Head of caudate nucleus (tissue), 42 donors: ENCODE results near the gene KCNK2.
A peak's percentile ranks its signal among the peaks of the same experiment; 100 is the strongest.

Source experiments
- DNase-seq, 42 donors: peaks; one replicate each; pipeline versions ENCODE4 v3.0.0 to v3.0.0-alpha.2; 2020 to 2021; ENCODE audit warnings: mixed read lengths in 7 of 42
- intact Hi-C: fragments of 100-400 bp; cut with DNase I; formaldehyde crosslinking; loops from one replicate; pipeline ENCODE4 v1.15.0; 2022

The KCNK2 gene

GRCh38 chr1:215082532-215083382, at the start of gene KCNK2:
TSS of gene KCNK2 (plus strand) at chr1:215082737. CDS start at chr1:215083386, 649 bp downstream.
- intact Hi-C loops: no loop called here
- DNase-seq: peak in 40 of 42 donors; percentile 19 to 77 (median 57)

GRCh38 chr1:215032911-215033526, 49.5 kb upstream of the KCNK2 start:
- no peak for DNase-seq
- intact Hi-C loops: no loop called here

- DNase-seq: no peak
- intact Hi-C loops: no loop called here
These were observed 42.3 kb upstream of the KCNK2 start for GRCh38 chr1:215040190-215040589.

- intact Hi-C loops: no loop called here
- no peak for DNase-seq
These were observed 39.1 kb upstream of the KCNK2 start for GRCh38 chr1:215043401-215043800.

- intact Hi-C loops: no loop called here
- no peak for DNase-seq
These were observed 38.4 kb upstream of the KCNK2 start for GRCh38 chr1:215044151-215044550.

GRCh38 chr1:215045698-215046308, 36.7 kb upstream of the KCNK2 start:
- intact Hi-C loops: no loop called here
- no peak for DNase-seq

GRCh38 chr1:215052256-215053015, 30.1 kb upstream of the KCNK2 start:
- no peak for DNase-seq
- intact Hi-C loops: no loop called here

GRCh38 chr1:215054266-215054665, 28.3 kb upstream of the KCNK2 start:
- intact Hi-C loops: no loop called here
- DNase-seq: no peak

GRCh38 chr1:215055281-215055935, 27.1 kb upstream of the KCNK2 start:
- no peak for DNase-seq
- intact Hi-C loops: no loop called here

GRCh38 chr1:215056584-215056983, 26.0 kb upstream of the KCNK2 start:
- DNase-seq: no peak
- intact Hi-C loops: no loop called here

GRCh38 chr1:215059947-215060346, 22.6 kb upstream of the KCNK2 start:
- no peak for DNase-seq
- intact Hi-C loops: no loop called here

- intact Hi-C loops: no loop called here
These were observed 18.2 kb upstream of the KCNK2 start for GRCh38 chr1:215064327-215064726.

GRCh38 chr1:215071078-215071477, 11.5 kb upstream of the KCNK2 start:
- intact Hi-C loops: no loop called here

More at GRCh38 chr1:215064327-215064726, 18.2 kb upstream of the KCNK2 start:
- no peak for DNase-seq

GRCh38 chr1:215076322-215076721, 6.2 kb upstream of the KCNK2 start:
- intact Hi-C loops: no loop called here
- no peak for DNase-seq

More at GRCh38 chr1:215071078-215071477, 11.5 kb upstream of the KCNK2 start:
- DNase-seq: no peak

- intact Hi-C loops: no loop called here
- DNase-seq: no peak
These were observed 3.1 kb upstream of the KCNK2 start for GRCh38 chr1:215079456-215079855.

- peak in 10 of 42 donors; percentile 1 to 32 (median 12) for DNase-seq
- intact Hi-C loops: no loop called here
These were observed 641 bp upstream of the KCNK2 start for GRCh38 chr1:215081661-215082531.

- intact Hi-C loops: no loop called here
These were observed 935 bp downstream of the KCNK2 start for GRCh38 chr1:215083383-215083961.

GRCh38 chr1:215084621-215085020, 2.1 kb downstream of the KCNK2 start:
- DNase-seq: no peak
- intact Hi-C loops: no loop called here

More at GRCh38 chr1:215083383-215083961, 935 bp downstream of the KCNK2 start:
- DNase-seq: peak in 39 of 42 donors; percentile 13 to 68 (median 38)
